AML-193 (cell line): Measurements from ENCODE around the gene AVPI1.
"Not testable (repeated sequence)": the region's sequence is repeated elsewhere in the genome, so short reads cannot be mapped to it uniquely, and the experiment has no call there.

ENCODE experiments used
- DNase-seq, 2 experiments: peaks; one replicate each; lab custom pipeline; 2025; lab: John Stamatoyannopoulos, UW

AVPI1 gene

GRCh38 chr10:97711640-97712572 is 24.9 kb upstream of the AVPI1 start:
- peak; percentile 14 for DNase-seq

- DNase-seq: peak; percentile 60 to 70
Observed at GRCh38 chr10:97708976-97709946, 22.2 kb upstream of the AVPI1 start.

DNA sequence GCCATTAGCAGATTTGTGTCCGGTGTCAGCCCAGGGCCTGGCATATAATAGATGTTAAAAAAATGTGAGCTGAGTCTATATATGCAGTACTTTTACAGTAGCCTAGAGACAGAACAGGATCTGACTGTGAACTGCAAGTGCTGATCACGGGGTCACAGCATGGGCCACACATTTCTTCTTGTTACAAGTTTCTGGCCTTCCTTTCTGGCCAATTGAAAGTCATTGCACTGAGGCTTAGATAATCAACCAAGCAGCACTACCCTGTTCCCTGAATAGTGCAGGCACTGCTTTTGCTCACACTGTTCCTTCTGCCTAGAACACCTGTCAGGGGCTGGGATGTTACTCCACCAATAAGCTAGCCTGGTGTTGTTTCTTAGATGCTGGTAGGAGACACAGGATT is 21.1 kb upstream of the AVPI1 start:
- no peak for DNase-seq

DNA sequence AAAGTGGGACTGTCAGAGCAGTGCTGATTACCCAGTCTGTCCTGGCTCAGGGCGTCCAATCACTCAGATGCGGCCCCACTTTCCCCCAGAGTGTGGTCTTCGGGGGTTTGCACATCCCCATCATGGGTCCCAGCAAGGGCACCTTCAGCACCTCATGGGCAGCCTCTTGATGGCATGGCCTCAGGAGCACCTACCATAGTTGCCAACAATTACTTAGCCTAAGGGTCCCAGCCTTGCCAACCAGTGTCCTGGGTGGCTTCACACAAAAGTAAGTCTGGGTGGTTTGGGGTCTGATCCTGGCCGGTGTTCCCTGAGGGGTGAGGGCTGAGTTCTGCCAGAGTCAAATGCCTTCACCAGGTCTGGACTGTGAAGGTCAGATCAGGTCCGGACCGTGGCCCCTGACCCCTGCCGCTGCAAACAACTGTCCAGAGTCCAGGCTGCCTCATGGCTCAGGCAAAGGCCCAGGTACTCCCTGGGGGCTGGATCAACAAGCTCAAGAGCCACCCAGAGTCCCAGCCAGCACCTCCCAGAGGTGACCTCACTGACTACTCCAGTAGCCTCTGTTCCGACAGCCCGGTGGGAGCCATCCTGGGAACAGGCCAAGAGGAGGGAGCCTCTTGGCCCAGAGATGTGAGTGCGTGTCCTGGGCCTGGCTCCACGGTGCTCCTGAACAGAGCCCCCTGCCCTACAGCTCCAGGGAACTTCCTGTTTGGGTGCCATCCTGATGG is 20.3 kb upstream of the AVPI1 start:
- no peak for DNase-seq

DNA sequence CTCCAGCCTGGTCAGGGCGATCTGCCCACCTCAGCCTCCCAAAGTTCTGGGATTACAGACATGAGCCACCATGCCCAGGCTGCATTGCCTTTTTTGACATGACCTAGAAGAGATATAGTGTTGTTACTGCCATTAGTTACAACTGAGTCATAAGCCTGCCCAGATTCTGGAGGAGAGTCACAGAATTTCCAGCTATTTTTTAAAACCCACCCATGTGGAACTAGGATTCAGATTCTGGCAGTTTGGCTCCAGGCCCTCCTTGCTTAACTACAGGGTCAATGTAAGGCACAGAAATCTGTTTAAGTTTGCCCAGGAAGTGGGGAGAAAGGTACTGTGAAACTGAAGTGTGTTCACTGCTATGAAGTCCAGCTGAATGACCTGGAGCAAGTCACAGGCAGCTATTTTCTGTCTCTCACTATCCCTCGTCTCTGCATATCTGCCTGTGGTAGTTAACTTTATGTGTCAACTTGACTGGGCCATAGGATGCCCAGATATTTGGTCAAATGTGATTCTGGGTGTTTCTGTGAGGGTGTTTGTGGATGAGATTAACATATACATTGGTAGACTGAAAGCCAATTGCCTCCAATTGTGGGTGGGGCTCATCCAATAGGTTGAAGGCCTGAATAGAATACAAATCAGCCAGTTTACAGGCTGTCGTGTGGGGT is 18.1 kb upstream of the AVPI1 start:
- no peak for DNase-seq

- no peak for DNase-seq
Observed at GRCh38 chr10:97704341-97704740, 17.3 kb upstream of the AVPI1 start.

DNA sequence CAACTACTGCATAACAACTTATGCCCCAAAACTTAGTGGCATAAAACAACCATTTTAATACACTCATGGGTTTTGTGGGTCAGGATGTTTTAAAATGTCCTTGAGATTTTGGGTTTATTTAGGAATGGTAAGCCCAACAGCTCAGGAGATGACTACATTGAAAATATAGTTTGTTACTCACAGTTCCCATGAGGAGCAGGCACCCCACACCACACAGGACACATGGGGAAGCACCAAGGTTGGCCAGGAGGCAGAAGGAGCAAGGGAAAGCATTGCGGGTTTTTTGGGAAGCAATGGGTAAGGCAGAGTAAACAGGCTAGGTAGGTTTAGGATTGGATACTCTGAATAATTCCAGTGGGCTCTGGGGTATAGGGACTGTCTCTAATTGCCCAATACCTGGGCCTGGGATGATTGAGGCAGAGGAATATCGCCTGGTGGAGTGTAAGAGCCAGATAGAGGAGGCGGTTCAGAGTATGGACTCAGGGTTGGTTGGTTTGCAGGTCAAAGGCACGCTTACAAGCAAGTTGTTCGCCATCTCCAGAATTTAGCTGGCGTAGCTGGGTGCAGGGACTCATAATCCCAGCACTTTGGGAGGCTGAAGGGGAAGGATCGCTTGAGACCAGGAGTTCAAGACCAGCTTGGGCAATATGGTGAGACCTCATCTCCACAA is 16.5 kb upstream of the AVPI1 start:
- no peak for DNase-seq

DNA sequence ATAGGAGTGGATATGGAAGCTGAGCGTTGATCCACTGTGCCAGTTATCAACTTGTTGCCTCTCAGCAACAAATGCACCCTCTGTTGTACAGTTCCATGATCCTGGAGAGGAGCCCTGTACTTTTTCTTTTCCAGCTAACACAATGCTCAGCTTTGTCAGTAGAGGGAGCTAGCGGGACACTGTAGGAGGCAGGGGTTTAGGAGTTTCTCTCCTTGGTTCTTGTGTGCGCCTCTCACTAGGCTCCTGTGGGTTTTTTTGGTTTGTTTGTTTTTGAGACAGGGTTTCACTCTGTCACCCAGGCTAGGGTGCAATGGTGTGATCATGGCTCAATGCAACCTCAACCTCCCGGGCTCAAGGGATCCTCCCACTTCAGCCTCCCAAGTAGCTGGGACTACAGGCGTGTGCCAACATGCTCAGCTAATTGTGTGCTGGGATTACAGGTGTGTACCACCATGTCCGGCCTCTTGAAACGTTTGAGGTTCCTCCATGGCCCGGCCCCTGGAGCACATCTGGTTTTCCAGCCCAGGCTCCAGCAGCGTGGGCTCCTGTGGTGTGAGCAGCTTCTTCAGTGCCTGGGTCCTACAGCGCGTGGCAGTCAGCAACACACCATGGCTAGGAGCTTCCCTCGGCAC is 14.5 kb upstream of the AVPI1 start:
- peak; percentile 77 to 78 for DNase-seq

GRCh38 chr10:97698072-97698655 is 11.1 kb upstream of the AVPI1 start:
- not testable (repeated sequence) for DNase-seq

DNA sequence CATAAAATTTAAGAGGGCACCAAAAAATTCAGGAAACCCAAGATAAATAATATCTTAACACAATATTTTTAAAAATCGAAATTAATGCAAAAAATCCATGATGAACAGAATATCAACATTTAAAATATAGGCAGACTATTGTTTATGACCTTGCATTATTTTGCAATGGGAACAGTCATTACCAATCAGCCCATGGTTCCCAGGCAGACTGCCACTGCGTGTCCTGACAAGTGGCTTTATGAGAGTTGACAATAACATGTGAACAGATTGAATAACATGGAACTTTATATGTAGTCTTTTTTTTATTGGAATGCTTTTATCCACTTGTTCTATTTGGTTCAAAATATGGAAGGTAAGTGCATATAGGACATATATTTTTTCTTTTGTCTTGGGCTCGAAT is 3.1 kb upstream of the AVPI1 start:
- no peak for DNase-seq

DNA sequence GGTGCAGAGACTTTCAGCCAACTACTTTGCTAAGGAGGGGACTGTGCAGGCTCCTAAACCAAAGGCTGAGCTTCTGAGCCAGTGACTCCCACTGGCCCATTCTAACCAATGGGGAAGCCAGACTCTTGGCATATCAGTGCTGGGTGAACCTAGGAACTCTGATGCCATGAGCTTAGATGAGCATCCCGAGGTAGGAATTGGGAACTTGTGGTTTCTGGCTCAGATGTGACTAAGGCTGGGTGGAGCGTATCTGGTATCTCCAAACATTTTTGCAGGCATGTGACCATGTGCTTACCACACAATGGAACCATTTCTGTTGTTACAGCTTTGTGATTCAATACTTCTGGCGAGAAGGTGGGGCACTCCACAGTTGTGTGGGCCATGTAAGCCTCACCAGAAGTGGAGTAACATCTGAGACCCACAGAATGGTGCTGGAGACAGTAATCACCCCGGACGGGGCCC is 2.5 kb upstream of the AVPI1 start:
- no peak for DNase-seq

DNA sequence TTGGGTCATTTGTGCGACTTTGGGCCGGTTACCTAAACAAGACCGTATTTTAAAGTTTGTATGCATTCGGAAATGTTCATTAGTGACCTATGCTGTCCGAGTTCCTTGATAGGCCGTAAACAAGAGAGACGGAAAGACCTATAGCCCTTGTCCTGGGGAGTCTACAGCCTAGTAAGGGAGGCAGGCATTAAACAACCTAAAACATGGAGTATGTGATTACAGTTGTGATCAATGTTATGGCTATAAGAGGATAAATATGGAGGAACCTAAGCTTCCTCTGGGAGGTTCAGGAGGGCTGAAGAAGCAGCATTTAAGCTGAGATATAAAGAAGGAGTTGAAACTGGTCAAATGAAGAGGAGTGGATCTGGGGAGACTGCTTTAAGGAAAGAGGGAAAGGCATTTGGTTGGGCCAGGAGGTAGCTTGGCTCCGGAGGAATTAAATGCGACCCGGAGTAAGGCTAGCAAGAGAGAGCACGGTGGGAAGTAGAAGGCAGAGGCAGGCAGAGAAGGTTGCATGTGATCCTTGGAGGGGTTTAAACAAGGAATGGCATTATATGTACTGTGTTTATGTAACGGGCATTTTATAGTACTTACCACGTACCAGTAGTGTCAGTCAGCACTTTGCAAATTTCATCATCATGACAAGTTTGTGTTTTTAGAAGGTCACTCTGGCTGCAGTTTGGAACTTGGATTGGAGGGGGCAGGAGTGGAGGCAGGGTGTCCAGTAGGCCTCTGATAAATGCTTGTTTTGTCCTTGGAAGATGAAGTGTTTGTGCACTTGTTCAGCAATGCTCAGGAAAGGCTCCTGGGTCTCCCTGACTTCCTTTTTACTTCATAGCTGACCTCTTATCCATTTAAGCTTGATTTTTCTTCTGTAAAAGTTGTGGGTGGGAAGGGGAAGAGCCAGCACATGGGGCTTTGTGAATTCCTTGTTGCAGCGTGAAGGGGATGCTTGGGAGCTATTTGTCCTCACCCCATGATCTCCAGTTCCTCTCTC is 1.0 kb upstream of the AVPI1 start:
- peak in 1 of 2 experiments; percentile 30 for DNase-seq

- no peak for DNase-seq
Observed at GRCh38 chr10:97686301-97686961, 610 bp downstream of the AVPI1 start.

GRCh38 chr10:97685395-97685958 is 1.6 kb downstream of the AVPI1 start:
- DNase-seq: peak in 1 of 2 experiments; percentile 3

GRCh38 chr10:97684866-97685394 is 2.1 kb downstream of the AVPI1 start:
- no peak for DNase-seq

- not testable (repeated sequence) for DNase-seq
Observed at GRCh38 chr10:97684368-97684713, 2.7 kb downstream of the AVPI1 start.

GRCh38 chr10:97683556-97684367 is 3.3 kb downstream of the AVPI1 start:
- peak; percentile 27 to 36 for DNase-seq
